Activated CD8-positive, alpha-beta T cell treated with anti-CD3 and anti-CD28 coated beads for 36 hours (primary cell): Measurements from ENCODE around the gene ADH1C. TPM values are rescaled to one million over a fixed set of nuclear protein-coding genes. Genes with fewer than 3 reads are reported as not detected.

Source experiments
- ATAC-seq: fragments of 200-7000 bp; cut with Tn5 transposase; one replicate; pipeline ENCODE4 v1.10.0; 2021; ENCODE audit warnings: mild to moderate bottlenecking, moderate library complexity
- CTCF ChIA-PET: fragments of 350-600 bp; sonication (Branson Sonifier 250); formaldehyde crosslinking; loops from one replicate; lab custom pipeline; 2021; ENCODE audit warnings: antibody characterized with exemption; lab: Charles Lee
- POLR2A ChIA-PET: fragments of 350-600 bp; sonication (Branson Sonifier 250); formaldehyde crosslinking; loops from one replicate; lab custom pipeline; 2021; ENCODE audit warnings: antibody characterized with exemption; lab: Charles Lee
- DNase-seq: peaks from one replicate; pipeline ENCODE4 v3.0.0-alpha.2; 2020
- H3K27ac Mint-ChIP-seq: one replicate; pipeline ENCODE4 v1.8.0; 2021; ENCODE audit warnings: mild to moderate bottlenecking, mixed read lengths
- H3K27me3 Mint-ChIP-seq: one replicate; pipeline ENCODE4 v1.8.0; 2021; ENCODE audit warnings: mixed read lengths
- H3K36me3 Mint-ChIP-seq: one replicate; pipeline ENCODE4 v1.8.0; 2021; ENCODE audit warnings: low read depth, mixed read lengths
- H3K4me1 Mint-ChIP-seq: one replicate; pipeline ENCODE4 v1.8.0; 2021; ENCODE audit warnings: low read depth, mixed read lengths
- H3K4me3 Mint-ChIP-seq: one replicate; pipeline ENCODE4 v1.8.0; 2021; ENCODE audit warnings: mild to moderate bottlenecking, moderate library complexity, mixed read lengths
- H3K9me3 Mint-ChIP-seq: one replicate; pipeline ENCODE4 v1.8.0; 2021; ENCODE audit warnings: mixed read lengths
- intact Hi-C: fragments of 100-400 bp; cut with micrococcal nuclease; formaldehyde crosslinking; loops from one replicate; pipeline ENCODE4 v1.10.0; 2022
- total RNA-seq, 2 experiments: library from RNA; stranded (reverse); gene quantifications; one replicate each; pipeline ENCODE4 v1.2.3, GENCODE V29; 2021
- TF ChIP-seq, protein P1 (sequence below): fragments of 200-600 bp; IDR thresholded peaks from one replicate; pipeline ENCODE4 v1.8.0; 2022; ENCODE audit warnings: antibody characterized with exemption, mild to moderate bottlenecking

The ADH1C gene
- total RNA-seq, 2 experiments from 2014 or later = not detected

DNA sequence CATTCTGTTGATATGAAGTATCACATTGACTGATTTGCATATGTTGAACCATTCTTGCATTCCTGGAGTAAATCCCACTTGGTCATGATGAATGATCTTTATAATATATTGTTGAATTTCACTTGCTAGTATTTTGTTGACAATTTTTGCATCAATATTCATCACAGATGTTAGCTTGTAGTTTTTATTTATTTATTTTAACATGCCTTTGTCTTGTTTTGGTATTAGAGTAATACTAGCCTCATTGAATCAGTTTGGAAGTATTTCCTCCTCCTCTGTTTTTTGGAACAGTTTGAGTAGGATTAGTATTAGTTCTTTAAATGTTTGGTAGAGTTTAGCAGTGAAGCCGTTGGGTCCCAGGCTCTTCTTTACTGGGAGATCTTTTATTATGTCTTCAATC lies 13.9 kb upstream of the ADH1C start:
- no peak for DNase-seq
- TF ChIP-seq, protein P1, sequence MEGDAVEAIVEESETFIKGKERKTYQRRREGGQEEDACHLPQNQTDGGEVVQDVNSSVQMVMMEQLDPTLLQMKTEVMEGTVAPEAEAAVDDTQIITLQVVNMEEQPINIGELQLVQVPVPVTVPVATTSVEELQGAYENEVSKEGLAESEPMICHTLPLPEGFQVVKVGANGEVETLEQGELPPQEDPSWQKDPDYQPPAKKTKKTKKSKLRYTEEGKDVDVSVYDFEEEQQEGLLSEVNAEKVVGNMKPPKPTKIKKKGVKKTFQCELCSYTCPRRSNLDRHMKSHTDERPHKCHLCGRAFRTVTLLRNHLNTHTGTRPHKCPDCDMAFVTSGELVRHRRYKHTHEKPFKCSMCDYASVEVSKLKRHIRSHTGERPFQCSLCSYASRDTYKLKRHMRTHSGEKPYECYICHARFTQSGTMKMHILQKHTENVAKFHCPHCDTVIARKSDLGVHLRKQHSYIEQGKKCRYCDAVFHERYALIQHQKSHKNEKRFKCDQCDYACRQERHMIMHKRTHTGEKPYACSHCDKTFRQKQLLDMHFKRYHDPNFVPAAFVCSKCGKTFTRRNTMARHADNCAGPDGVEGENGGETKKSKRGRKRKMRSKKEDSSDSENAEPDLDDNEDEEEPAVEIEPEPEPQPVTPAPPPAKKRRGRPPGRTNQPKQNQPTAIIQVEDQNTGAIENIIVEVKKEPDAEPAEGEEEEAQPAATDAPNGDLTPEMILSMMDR = no peak
- Mint-ChIP-seq H3K36me3 (no peaks in the 10 kb centered on the region), H3K4me1 (no peaks in the 10 kb centered on the region), H3K9me3 (no peaks in the 10 kb centered on the region), H3K27ac (no peak overlapping the region), H3K27me3 (peaks cover 10% of the 10 kb centered on the region), H3K4me3 (no peak overlapping the region)
- ATAC-seq = no peak
- CTCF ChIA-PET = no interaction called here
- intact Hi-C loops = no loop called here
- POLR2A ChIA-PET = no interaction called here

DNA sequence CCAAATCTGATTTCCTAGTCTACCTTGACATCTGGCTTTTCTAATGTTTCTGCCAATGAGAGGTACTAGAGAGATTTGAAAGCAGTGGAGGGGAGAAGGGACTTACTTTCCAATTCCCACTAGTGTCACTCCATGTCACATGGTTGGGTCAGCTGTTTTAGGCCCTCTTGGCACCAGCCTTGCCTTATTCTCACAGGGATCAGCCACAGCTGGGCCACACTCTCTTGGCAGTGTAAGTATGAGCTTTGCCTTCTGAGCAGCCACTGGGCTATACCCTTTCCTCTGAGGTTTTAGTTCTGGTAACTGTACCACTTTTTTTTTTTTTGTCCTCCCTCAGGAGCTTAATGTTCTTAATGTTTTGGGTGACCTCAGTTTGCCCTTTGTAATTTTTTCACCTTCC lies 10.2 kb upstream of the ADH1C start:
- ATAC-seq (no peak), DNase-seq (no peak)
- TF ChIP-seq, protein P1 = no peak
- intact Hi-C loops = no loop called here
- peaks cover 2% of the 10 kb centered on the region for H3K27me3 Mint-ChIP-seq
- ChIA-PET POLR2A (no interaction called here), CTCF (interaction anchor here (0.6 kb wide), 1 partner anchor 142 kb away, joined by 3 read pairs; no protein-coding TSS in a partner anchor)
- no peaks in the 10 kb centered on the region for H3K9me3 Mint-ChIP-seq
- H3K27ac Mint-ChIP-seq = no peak overlapping the region
- no peaks in the 10 kb centered on the region for H3K4me1 Mint-ChIP-seq
- no peaks in the 10 kb centered on the region for H3K36me3 Mint-ChIP-seq
- H3K4me3 Mint-ChIP-seq = no peak overlapping the region

DNA sequence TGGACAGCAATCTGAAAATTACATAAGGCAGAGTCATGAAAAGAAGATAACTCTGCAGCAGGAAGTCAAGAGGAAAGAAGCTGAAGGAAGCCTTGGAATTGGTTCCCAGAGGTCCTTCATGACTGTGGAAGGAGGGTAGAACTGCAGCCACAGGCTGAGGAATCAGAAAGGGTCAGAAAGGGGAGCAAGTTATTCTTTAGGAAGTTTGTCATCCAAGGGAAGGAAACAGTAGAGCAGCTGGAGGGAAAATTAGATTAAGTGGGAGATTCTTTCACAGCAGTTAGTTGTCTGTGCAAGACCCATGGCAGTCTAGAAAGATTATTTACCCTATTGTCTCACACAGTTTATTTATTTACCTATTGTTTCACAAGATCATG lies 9.3 kb upstream of the ADH1C start:
- ATAC-seq (no peak), DNase-seq (no peak)
- Mint-ChIP-seq H3K4me1 (no peaks in the 10 kb centered on the region), H3K27me3 (peaks cover 2% of the 10 kb centered on the region), H3K27ac (no peak overlapping the region), H3K4me3 (no peak overlapping the region), H3K9me3 (no peaks in the 10 kb centered on the region), H3K36me3 (no peaks in the 10 kb centered on the region)
- TF ChIP-seq, protein P1 = no peak
- ChIA-PET CTCF (no interaction called here), POLR2A (no interaction called here)
- intact Hi-C loops = no loop called here

DNA sequence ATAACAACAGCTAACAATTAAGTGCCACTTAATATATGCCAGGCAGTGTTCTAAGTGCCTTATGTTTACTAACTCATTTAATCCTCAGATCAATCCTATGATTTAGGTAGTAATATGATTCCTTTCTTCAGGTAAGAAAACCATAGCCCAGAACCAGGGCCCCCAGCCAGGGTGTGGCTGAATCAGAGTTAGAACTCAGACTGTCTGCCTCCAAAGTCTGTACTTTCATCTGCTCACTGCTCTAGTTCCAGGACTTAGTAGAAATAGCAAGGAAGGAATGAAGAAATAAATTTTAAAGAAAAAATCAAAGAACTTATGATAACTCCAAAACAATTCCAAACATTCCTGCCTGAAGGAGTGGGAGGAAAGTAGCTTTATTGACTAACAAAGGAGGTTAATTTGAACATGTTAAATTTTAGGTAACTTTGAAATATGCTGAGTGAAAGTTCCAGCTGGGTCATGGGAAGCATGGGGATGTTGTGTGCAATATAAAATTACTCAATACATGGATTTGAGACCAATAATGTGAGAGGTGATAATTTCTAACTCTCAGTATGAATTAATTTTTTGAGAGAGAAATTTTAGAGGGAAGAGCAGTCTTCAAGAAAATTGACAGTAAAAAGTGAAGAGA lies 8.8 kb upstream of the ADH1C start:
- ChIA-PET CTCF (no interaction called here), POLR2A (no interaction called here)
- intact Hi-C loops = no loop called here
- ATAC-seq = no peak
- Mint-ChIP-seq H3K4me1 (no peaks in the 10 kb centered on the region), H3K36me3 (no peaks in the 10 kb centered on the region), H3K27me3 (peaks cover 3% of the 10 kb centered on the region), H3K9me3 (no peaks in the 10 kb centered on the region), H3K27ac (no peak overlapping the region), H3K4me3 (no peak overlapping the region)
- DNase-seq = no peak
- TF ChIP-seq, protein P1 = no peak

DNA sequence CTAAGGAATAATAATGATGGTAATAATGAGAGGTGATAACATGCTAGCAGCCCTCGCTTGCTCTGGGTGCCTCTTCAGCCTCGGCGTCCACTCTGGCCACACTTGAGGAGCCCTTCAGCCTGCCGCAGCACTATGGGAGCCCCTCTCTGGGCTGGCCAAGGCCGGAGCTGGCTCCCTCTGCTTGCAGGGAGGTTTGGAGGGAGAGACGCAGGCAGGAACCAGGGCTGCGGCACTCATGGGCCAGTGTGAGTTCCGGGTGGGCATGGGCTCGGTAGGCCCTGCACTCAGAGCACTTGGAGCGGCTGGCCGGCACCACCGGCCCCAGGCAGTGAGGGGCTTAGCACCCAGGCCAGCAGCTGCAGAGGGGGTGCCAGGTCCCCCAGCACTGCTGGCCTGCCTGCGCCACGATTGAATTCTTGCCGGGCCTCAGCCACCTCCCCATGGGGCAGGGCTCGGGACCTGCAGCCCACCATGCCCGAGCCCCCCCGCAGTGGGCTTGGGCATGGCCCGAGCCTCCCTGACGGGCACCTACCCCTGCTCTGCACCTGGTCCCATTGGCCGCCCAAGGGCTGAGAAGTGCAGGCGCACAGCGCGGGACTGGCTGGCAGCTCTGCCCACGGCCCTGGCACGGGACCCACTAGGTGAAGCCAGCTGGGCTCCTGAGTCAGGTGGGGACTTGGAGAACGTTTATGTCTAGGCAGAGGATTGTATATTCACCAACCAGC lies 7.1 kb upstream of the ADH1C start:
- TF ChIP-seq, protein P1 = no peak
- ATAC-seq = no peak
- Mint-ChIP-seq H3K36me3 (no peaks in the 10 kb centered on the region), H3K9me3 (peaks cover 5% of the 10 kb centered on the region), H3K27me3 (peaks cover 1% of the 10 kb centered on the region), H3K4me3 (no peak overlapping the region), H3K27ac (no peak overlapping the region), H3K4me1 (no peaks in the 10 kb centered on the region)
- intact Hi-C loops = no loop called here
- CTCF ChIA-PET = no interaction called here
- no peak for DNase-seq
- POLR2A ChIA-PET = interaction anchor here (0.5 to 0.6 kb wide), 2 partner anchors 137 to 363 kb away, joined by 3 to 4 read pairs; no protein-coding TSS in a partner anchor
